Neural crest cell (in vitro differentiated cells): ENCODE measurements around the gene ANXA11. TPM values are rescaled to one million over a fixed set of nuclear protein-coding genes. Genes with fewer than 3 reads are reported as not detected.

Experiments
- DNase-seq: peaks from one replicate; pipeline ENCODE4 v3.0.0; 2021; ENCODE audit warnings: low read depth, mixed read lengths, low spot score
- H3K27ac Mint-ChIP-seq: one replicate; pipeline ENCODE4 v1.8.0; 2021; ENCODE audit warnings: mild to moderate bottlenecking, mixed read lengths; ENCODE audit not compliant: unreplicated experiment
- H3K27me3 Mint-ChIP-seq: 2 replicates; pipeline ENCODE4 v1.8.0; 2021; ENCODE audit warnings: low read depth, mild to moderate bottlenecking, mixed read lengths
- H3K36me3 Mint-ChIP-seq: 2 replicates; pipeline ENCODE4 v1.8.0; 2021; ENCODE audit warnings: low read depth, mild to moderate bottlenecking, mixed read lengths
- H3K4me1 Mint-ChIP-seq: 2 replicates; pipeline ENCODE4 v1.8.0; 2021; ENCODE audit warnings: mixed read lengths
- H3K4me3 Mint-ChIP-seq: one replicate; pipeline ENCODE4 v1.8.0; 2021; ENCODE audit warnings: mild to moderate bottlenecking, mixed read lengths
- H3K9me3 Mint-ChIP-seq: 2 replicates; pipeline ENCODE4 v1.8.0; 2021; ENCODE audit warnings: mixed read lengths
- CTCF ChIP-seq: fragments of 200-600 bp; sonication (generic); conservative IDR thresholded peaks from 2 replicates; pipeline ENCODE4 v1.5.0; 2021; ENCODE audit warnings: antibody characterized with exemption, mild to moderate bottlenecking
- total RNA-seq: library from RNA; stranded (reverse); gene quantifications from 2 replicates; pipeline ENCODE4 v1.2.1, GENCODE V29; 2021

The ANXA11 gene
- total RNA-seq, 1 donor from 2014 or later = 25.7 TPM

- Mint-ChIP-seq H3K36me3 (no peaks in the 10 kb centered on the region), H3K27ac (peak overlapping the region; percentile 13), H3K4me1 (peaks cover 11% of the 10 kb centered on the region), H3K4me3 (no peak overlapping the region), H3K9me3 (no peaks in the 10 kb centered on the region), H3K27me3 (no peaks in the 10 kb centered on the region)
- TF ChIP-seq CTCF = no peak
- no peak for DNase-seq
These were observed 27.3 kb downstream of the ANXA11 start for GRCh38 chr10:80177781-80178636.

GRCh38 chr10:80176526-80176925, 28.8 kb downstream of the ANXA11 start:
- no peak for TF ChIP-seq CTCF
- no peak overlapping the region for H3K4me3 Mint-ChIP-seq
- H3K36me3 Mint-ChIP-seq = no peaks in the 10 kb centered on the region
- H3K9me3 Mint-ChIP-seq = no peaks in the 10 kb centered on the region
- no peak overlapping the region for H3K27ac Mint-ChIP-seq
- no peaks in the 10 kb centered on the region for H3K27me3 Mint-ChIP-seq
- no peak for DNase-seq
- peaks cover 11% of the 10 kb centered on the region for H3K4me1 Mint-ChIP-seq

- no peak for TF ChIP-seq CTCF
- no peaks in the 10 kb centered on the region for H3K27me3 Mint-ChIP-seq
- no peak overlapping the region for H3K27ac Mint-ChIP-seq
- no peak overlapping the region for H3K4me3 Mint-ChIP-seq
- no peaks in the 10 kb centered on the region for H3K36me3 Mint-ChIP-seq
- no peaks in the 10 kb centered on the region for H3K9me3 Mint-ChIP-seq
- H3K4me1 Mint-ChIP-seq = peaks cover 11% of the 10 kb centered on the region
- DNase-seq = no peak
These were observed 30.5 kb downstream of the ANXA11 start for GRCh38 chr10:80174641-80175395.

- Mint-ChIP-seq H3K4me1 (peaks cover 11% of the 10 kb centered on the region), H3K27ac (no peak overlapping the region), H3K4me3 (no peak overlapping the region), H3K9me3 (no peaks in the 10 kb centered on the region), H3K27me3 (no peaks in the 10 kb centered on the region), H3K36me3 (no peaks in the 10 kb centered on the region)
- TF ChIP-seq CTCF = no peak
- DNase-seq = no peak
These were observed 31.9 kb downstream of the ANXA11 start for GRCh38 chr10:80173466-80173865.

- no peak overlapping the region for H3K27ac Mint-ChIP-seq
- H3K36me3 Mint-ChIP-seq = no peaks in the 10 kb centered on the region
- H3K4me3 Mint-ChIP-seq = no peak overlapping the region
- no peak for TF ChIP-seq CTCF
- no peaks in the 10 kb centered on the region for H3K27me3 Mint-ChIP-seq
- H3K4me1 Mint-ChIP-seq = peaks cover 7% of the 10 kb centered on the region
- no peak for DNase-seq
- no peaks in the 10 kb centered on the region for H3K9me3 Mint-ChIP-seq
These were observed 32.4 kb downstream of the ANXA11 start for GRCh38 chr10:80172896-80173295.
